HG02973 (cell line): ENCODE measurements around the gene LRP2.
"Not testable (repeated sequence)": the region's sequence is repeated elsewhere in the genome, so short reads cannot be mapped to it uniquely, and the experiment has no call there.

Experiments used
- ATAC-seq: cut with Tn5 transposase; IDR thresholded peaks from one replicate; pipeline ENCODE4 v1.9.1; 2021; ENCODE audit warnings: moderate library complexity; ENCODE audit not compliant: unreplicated experiment

Gene LRP2

DNA sequence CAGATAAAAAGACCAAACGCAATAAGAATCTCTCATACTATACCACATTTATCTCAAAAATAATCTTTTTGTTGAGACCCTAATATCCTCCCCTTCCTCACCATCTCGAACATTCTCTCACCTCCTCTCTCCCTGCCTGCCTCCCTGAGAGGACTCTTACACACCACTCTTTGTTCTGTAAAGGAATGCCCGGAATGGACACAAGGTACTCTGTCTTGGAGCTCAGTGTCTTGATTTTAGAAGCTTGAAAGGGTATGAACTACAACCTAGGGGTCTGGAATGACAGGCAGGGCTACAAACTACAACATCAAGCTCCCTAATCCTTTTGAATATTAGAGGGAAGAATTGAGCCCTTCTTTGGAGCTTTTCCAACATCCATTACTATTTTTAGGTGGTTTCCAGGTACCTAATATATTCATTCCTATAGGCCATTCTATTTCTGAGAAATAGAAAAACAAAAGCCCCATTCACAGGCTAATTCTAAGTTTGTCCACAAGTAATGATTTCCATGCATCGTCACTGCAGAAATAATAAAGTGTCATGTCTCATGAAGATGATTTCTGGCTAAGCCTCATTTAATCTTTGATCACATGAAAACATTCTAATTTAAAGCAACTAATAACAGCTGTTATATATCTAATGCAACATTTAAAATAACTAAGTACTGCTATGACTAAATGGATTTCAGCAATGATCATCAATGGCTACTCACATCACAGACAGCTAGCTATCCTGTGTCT lies 60.6 kb downstream of the LRP2 start:
- no peak for ATAC-seq

DNA sequence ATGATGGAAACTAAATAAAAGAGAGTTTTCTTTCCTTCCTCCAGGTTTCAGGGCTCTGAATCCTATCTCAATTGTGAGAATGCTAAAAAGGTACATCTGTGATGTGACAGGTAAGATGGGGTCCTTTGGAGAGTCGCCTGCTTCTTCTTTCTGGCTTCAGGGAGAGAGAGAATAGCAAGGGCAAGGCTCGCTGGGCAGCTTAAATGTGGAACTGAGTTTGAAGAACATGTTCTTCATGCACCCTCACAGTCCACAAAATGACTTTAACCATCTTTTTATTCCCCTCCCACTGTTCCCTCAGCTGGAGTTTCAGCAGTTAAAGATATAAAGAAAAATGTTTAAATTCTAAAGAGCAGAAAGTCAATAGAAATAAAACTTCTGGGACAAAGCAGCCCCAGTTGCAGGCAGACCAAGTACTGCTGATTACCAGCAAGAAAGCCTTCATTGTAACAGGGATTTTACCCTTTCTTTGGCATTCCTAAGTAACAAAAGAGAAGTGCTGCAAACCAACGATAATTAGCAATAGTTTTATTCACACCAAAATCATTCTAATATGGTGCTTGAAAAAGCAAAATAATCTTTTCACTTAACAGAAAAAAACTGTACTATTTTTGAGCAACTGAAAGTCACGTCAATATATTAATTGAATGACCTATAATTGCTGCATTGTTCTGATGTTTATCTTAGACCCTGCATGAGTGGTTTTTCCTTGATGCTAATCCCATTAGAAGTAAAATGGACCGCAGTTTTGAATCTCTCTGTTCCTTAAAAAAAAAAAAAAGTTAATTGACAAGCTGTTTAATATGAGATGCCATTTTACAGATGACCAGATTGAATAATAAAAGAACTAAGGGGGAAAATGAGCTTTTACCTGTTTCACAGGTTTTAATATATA lies 61.5 kb downstream of the LRP2 start:
- ATAC-seq, result no peak

DNA sequence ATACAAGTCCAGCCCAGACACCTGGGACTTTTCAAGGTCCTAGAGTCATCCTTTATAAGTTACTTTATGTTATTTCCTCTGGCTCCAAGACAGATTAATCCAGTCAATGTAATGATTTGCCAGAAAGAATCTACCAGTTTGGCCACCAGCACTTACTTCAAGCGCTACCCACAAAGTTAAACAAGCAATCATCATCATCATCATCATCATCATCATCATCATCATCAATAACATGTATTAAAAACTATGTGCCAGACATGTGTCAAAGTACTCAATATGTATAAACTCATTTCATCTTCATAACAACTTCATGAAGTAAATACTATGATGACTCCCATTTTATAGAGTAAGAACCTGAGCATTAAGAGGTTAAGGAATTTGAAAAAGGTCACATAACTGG lies 64.3 kb downstream of the LRP2 start:
- ATAC-seq, result no peak

DNA sequence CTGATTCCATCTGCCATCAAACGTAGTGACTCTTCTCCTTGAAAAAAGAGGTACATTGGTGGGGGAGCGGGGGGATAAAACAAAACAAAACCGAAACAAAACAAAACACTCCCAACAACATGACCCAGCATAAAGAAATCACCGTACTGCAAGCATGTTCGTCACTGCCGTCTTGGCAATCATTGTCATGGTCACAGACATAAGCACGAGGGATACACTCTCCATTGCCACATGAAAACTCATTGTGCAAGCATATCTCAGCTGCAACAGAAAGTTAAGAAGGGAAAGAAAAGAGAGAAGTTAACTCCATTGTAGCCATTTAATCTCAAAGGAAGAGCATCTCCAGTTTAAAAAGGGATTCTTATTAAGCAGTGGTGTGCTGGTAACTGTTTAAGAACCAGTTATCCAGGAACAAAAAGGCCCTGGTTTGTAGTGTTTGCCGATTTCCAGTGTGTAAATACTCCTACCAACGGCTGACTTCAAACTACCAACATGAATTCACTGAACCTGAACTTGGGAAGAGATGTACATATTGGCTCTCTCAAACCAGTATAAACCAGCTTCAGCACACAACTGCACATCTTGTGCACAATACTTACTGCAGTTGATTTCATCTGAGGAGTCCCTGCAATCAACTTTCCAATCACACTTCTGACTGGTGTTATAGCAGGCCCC lies 68.2 kb downstream of the LRP2 start:
- no peak for ATAC-seq

DNA sequence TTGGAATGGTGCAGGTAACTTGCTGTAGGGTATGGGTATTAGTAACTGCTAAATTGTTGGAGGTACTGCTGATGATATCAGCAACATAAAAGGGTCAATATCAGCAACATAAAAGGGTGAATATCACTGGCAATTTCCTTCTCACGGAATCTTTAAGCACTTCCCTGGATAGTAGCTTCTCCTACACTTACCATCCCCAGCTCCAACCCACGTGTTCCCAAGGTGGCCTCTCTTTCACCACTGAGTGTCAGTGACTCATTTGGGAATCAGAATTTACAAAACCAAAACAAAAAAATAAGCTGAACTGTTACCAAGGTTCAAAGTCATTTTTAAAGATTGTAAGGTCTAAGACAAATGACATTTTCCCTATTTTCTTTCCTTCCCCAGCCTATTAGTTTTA lies 70.8 kb downstream of the LRP2 start:
- no peak for ATAC-seq

DNA sequence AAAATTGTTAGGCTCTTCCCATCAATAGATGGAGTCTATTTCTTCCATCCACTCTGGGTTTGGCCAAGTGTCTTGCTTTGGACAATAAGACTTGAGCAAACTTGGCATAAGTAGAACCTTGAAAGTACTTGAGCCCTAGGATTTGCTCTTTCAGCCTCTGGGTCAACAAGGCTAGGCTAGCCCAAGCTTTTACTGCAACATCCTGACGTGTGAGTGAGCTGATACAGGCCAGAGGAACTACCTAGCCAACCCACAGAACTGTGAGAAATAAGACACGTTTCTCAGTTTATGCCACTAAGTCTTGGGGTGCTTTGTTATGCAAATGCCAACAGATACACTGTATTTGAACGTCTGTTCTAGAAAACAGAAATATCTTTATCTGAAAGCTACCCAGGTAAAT lies 71.9 kb downstream of the LRP2 start:
- no peak for ATAC-seq

DNA sequence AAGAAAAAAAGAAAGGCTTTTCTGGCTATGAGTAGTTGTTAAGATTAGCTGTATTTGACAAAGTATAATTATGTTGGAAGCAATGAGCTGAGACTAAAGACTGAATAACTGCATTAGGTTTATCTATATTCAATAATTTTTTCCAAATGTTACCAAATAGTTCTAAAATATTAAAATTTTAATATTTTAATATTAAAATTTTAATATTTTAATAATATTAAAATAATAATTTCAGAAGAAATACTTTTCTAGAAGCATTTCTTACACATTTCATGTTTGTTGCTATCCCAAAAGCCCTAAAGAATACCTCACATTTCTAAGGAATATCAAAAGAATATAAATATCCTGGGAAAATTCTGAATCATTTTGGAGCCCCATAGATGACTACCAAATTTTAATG lies 74.7 kb downstream of the LRP2 start:
- no peak for ATAC-seq

DNA sequence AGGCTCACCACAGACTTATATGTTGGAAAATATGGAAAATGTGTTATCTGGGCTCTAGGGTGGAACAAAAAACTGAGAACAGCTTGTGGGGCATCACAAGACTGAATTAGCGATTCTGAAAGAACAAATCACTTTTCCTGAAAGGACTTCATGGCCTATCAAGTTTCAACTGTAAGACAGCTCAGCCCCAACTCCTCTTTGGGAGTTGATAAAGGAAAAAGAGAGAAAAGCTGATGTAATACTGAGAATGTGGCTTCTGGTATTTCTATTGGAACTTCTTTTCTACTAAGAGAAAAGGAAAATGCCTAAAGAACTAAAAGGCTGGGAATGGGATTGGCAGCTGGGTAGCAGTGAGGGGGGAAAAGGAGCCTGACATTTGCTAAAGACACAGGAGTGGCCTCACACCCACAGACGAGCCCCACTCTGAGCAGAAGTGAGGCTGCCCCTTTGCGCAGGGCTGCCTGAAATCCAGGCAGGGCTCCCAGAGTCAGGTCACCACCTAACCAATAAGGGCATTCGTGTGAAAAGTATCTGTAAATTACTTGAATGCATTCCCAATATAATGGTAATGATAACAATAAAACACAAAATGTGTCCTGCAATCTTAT lies 75.6 kb downstream of the LRP2 start:
- ATAC-seq, result no peak

DNA sequence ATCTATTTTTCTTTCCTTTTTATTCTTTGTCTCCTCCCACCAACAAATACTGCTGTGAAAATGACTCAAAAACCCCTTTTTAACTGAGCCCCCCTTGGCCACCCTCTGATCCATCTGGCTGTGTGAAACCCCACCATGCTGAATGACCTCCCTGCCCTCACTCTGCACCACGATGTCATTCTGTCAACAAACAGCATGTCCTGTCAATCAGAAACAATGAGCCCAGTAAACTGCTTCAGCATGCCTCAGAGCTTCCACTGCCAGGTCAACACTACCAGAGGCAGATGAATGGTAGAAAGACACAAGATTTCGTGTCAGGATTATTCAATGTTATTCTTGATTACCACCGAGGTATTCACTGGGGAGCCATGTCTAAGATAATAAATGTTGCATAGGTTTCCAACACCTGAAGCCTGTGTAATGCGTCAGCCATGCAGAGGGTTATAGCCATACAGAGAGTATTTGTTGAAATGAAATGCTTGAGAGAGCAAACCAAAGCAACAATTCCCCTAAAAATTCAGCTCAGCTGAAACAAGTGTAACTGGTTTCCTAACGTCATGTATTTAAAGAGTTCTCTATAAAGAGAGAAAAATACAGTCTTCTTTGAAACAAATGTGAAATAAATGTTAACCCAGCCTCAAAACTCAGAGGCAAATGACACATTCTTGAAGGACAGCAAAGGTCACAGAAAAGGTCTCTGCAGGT lies 76.7 kb downstream of the LRP2 start:
- ATAC-seq, result no peak

DNA sequence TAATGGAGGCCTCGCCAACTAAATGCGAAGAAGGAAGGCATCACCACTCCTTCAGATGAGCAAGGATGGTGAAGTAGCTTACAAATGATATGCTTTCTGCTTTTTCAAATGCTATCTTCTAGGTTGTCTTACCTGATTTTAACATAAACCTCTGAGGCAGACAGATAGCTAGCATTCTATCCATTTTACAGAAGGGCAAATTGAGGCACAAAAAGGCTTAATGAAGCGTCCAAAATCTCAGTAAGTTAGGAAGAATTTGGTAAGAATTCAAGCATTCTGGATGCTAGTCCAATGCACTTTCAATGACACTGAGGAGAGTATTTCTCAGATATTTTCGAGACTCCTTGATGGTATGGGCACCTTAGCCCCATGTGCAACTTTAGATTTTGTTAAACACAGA lies 81.8 kb downstream of the LRP2 start:
- ATAC-seq, result no peak

DNA sequence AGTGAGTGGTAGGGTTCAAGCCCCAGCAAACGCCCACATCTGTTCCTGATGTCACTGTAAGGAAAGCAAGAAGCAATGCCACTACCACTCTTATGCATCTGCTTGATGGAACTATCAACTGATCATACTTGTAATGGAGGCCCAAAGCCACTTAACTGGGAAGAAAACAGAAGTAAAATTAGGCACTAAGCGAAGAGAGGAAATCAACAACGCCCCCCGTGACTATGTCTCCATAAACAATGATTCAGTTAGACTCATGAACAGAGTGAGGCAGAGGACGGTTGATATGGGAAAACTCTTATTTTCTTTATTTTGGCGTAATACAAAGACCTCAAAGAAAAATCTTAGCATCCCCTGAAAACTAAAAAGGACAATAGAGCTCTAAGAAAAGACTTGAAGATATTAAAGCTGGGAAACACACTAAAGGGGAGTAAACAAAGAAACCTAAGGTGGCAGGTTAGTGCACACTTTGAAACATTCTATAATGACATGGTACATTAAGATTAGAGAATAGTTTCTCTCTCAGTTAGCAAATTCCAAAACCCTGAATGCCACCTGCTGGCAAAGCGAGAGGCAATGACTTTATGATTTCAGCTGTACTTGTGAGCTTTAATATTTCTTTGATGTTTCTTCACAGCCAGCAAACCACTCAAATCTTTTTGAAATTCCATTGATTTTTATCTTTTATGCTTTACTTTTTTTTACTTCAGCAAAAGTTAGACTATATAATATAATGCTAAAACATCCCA lies 86.5 kb downstream of the LRP2 start:
- no peak for ATAC-seq

DNA sequence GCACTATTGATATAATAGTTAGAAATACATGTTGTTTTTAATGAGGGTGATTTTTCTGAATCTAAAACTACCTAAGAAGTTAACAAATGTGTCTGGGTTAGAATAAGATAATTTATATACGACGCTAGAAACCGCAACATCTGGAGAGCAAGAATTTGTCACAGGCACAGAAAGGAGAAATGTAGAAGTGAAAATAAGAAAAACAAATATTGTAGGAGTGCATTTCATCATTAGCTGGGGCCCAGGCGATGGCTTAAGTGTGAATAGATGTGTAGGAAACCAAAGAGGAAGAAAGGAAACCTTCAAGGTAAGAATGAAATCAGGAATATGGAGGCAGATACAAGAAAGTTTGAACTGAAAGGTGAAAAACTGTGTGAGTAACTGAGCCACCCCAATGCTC lies 90.3 kb downstream of the LRP2 start:
- ATAC-seq, result no peak

DNA sequence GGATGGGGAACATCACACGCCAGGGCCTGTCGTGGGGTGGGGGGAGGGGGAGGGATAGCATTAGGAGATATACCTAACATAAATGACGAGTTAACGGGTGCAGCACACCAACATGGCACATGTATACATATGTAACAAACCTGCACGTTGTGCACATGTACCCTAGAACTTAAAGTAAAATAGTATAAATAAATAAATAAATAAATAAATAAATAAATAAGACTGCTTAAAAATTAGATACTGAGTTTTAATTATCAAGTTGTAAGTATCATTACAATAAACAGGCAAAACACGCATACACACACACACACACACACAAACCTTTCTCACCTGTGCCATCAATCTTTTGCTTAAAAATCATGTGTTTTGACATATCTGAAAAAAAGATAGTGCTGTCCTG lies 91.8 kb downstream of the LRP2 start:
- ATAC-seq, result not testable (repeated sequence)

DNA sequence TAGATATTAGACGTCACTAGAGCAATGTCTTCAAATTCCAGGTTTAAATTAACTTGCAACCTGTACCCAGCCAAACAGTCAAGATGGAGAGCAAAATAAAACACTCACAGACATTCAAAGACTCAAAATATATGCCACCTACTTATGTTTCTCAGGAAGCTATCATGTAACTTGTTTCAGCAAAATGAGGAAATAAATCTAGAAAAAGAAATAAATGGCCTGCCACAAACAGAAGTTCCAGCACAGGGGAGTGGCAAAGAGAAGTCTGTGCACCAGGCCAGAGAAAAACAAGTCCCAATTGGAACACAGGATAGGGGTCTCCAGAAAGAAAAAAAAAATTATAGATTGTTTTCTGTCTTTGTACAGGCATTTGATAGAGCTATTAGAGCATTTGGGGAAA lies 96.7 kb downstream of the LRP2 start:
- ATAC-seq, result no peak

DNA sequence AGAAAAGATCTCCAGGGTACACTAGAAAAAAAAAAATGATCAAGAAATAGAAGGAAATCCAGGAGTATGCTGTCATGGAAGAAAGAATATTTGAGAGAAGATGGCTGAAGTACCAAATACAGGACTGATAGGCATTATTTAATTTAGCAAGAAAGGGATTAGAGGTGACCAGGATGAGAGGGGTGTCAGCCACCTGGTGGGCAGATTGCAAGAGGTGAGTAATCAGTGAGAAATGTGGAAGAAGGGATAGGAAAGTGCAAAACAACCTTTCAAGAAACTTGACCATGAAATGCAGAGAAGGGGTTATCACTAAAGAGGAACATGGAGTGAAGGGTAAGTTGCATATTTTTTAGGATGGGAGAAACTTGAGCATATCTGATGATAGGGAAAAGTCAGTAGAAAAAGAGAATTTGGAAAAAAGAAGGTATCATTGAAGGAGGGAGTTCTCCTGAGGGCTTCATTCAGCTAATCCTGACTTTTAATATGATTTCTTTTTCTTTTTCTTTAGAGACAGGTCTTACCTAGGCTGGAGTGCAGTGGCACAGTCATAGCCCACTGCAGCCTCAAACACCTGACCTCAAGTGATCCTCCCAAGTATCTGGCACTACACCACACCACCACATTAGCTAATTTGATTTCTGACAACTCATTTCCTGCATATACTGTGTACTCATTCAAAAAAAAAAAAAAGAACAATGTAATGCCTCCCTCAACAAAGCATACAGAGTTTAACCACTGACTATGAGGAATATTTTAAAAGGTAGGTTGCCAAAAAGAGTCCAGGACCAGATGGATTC lies 101.3 kb downstream of the LRP2 start:
- ATAC-seq, result no peak

DNA sequence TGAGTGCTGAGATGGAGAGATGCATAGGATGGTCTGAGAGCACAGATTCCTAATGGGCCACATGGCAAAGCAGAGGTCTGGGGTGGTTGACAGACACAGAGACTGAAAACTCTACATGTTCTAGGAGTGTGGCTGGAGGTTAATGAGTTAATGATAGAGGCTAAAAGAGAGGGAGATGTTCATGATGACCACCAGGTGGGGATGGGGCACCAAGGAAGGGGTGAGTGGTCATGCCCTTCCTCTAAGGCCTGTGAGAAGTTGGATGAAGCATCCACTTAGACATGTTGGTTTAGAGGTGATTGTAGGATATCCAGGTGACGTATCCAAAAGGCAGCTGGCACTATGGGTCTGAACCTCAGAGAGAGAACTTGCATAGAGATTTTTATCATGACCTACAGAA lies 102.1 kb downstream of the LRP2 start:
- ATAC-seq, result no peak

DNA sequence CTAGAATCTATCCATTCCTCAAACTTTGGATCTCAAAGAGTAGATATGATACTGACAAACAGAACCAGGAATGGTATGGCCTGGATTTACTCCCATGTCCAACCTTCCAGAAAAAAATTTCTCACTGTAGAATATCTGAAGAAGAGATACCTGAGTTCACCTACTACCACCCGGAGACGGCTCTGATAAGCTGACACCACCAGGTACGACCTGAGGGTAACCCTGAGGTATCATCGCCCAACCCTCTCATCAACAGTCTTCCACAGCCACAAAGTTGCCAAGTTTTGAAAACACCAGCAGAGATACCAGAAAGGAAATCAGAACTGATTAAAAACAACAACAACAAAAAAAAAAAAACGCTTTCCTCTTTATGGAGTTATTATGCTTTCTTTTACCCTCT lies 102.9 kb downstream of the LRP2 start:
- ATAC-seq, result no peak

DNA sequence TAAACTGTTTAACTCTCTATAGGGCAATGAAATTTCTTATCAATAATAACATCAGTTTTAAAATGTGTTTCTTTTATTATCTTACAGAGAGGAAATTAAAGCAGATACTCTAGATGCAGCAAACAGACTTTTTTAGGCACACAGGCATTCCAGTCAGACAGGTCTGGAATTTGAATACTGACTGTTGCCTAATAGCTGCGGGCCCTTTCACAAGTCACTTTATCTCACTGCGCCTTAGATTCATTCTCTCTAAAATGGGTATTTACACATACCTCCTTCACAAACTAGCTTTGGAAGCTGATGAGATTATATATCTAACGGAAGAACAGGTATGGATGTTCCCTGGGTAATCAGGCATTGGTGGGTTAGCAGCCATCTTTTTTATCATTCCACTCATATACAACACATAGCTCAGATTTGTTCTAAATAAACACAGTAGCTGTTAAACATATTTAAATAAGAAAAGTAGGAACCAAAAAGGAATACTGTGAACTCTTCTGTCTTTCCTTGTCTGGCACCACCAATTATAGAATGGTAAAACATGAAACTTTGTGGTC lies 104.2 kb downstream of the LRP2 start:
- no peak for ATAC-seq

DNA sequence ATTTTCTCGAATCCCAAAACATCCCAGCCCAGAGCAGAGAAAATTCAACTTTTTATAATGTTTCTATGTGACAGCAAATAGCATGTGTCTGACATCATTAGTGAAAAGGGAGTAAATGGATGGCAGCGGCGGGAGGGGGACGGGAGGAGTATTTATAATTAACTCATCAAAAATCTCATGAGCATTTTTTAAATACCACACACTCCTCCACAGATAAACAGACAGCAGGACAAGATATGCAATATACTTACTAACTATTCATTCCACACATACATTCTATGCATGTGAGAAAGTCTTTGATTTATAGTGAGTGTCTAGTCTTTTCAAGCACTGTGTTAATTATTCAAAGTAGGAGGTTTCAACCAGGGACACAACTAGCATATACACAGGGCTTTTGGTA lies 107.6 kb downstream of the LRP2 start:
- ATAC-seq, result no peak
